ENCODE data around the gene UST.

UST gene

GRCh38 chr6:148768646-148769270 lies 21.9 kb downstream of the UST start:
- no peak overlapping the region for H3K4ac ChIP-seq (ENCODE audit: low read depth in 1 of 2, low read length in 2 of 2)
- H2BK15ac ChIP-seq (ENCODE audit: low read depth, poor library complexity, severe bottlenecking) = no peak overlapping the region
- H2BK5ac ChIP-seq (ENCODE audit: low read depth, low read length, poor library complexity, severe bottlenecking) = no peak overlapping the region
- H3K79me1 ChIP-seq (replicated peaks; ENCODE audit: low read length, poor library complexity, severe bottlenecking) = peaks cover 20% of the 10 kb centered on the region
- H3K18ac ChIP-seq (ENCODE audit: low read depth in 1 of 2, low read length in 2 of 2) = no peak overlapping the region
- H3K36me3 ChIP-seq (ENCODE audit: control insufficient read depth in 1 of 2, insufficient read depth in 2 of 2, low read depth in 1 of 2, low read length in 2 of 2) = no peaks in the 10 kb centered on the region
- H3K23ac ChIP-seq (ENCODE audit: low read length in 2 of 2) = no peak overlapping the region
- H2BK12ac ChIP-seq (ENCODE audit: low read length in 2 of 2) = no peak overlapping the region
- no peak overlapping the region for H3K4me3 ChIP-seq (ENCODE audit: insufficient read depth in 1 of 2, low read depth in 1 of 2, low read length in 2 of 2)
- H4K8ac ChIP-seq (ENCODE audit: low read length) = peak overlapping the region; percentile 35
- peaks cover 3% of the 10 kb centered on the region for H3K4me1 ChIP-seq (ENCODE audit: control insufficient read depth, insufficient read depth, low read depth, low read length)
- no peak overlapping the region for H3K27ac ChIP-seq (ENCODE audit: low read length, poor library complexity, severe bottlenecking)
- peak overlapping the region; percentile 31 for H2AK5ac ChIP-seq (ENCODE audit: low read length, severe bottlenecking)
- no peak overlapping the region for H3K4me2 ChIP-seq (ENCODE audit: low read length, poor library complexity, severe bottlenecking)
- H4K91ac ChIP-seq (ENCODE audit: low read length) = no peak overlapping the region
- H3K14ac ChIP-seq (ENCODE audit: low read length in 2 of 2) = no peak overlapping the region
- 100% methylated on average over 2 of the region's 3 CpGs for WGBS
- H3K9ac ChIP-seq (ENCODE audit: low read length) = no peak overlapping the region
- H3K27me3 ChIP-seq (ENCODE audit: control insufficient read depth in 1 of 2, insufficient read depth in 1 of 2, low read length in 2 of 2) = no peaks in the 10 kb centered on the region
- H3K9me3 ChIP-seq (ENCODE audit: control insufficient read depth, low read length) = no peaks in the 10 kb centered on the region
- no peak for DNase-seq
- H2BK120ac ChIP-seq (ENCODE audit: low read depth, low read length) = no peak overlapping the region
- no peak overlapping the region for H2AFZ ChIP-seq (ENCODE audit: low read depth, low read length)

- H2AK5ac ChIP-seq (ENCODE audit: low read length, severe bottlenecking) = no peak overlapping the region
- no peak overlapping the region for H3K23ac ChIP-seq (ENCODE audit: low read length in 2 of 2)
- no peak overlapping the region for H3K9ac ChIP-seq (ENCODE audit: low read length)
- no peaks in the 10 kb centered on the region for H3K27me3 ChIP-seq (ENCODE audit: control insufficient read depth in 1 of 2, insufficient read depth in 1 of 2, low read length in 2 of 2)
- H3K36me3 ChIP-seq (ENCODE audit: control insufficient read depth in 1 of 2, insufficient read depth in 2 of 2, low read depth in 1 of 2, low read length in 2 of 2) = no peaks in the 10 kb centered on the region
- H2BK15ac ChIP-seq (ENCODE audit: low read depth, poor library complexity, severe bottlenecking) = no peak overlapping the region
- H3K9me3 ChIP-seq (ENCODE audit: control insufficient read depth, low read length) = no peaks in the 10 kb centered on the region
- H3K27ac ChIP-seq (ENCODE audit: low read length, poor library complexity, severe bottlenecking) = no peak overlapping the region
- no peak overlapping the region for H3K4ac ChIP-seq (ENCODE audit: low read depth in 1 of 2, low read length in 2 of 2)
- no peak overlapping the region for H2AFZ ChIP-seq (ENCODE audit: low read depth, low read length)
- no peak overlapping the region for H2BK12ac ChIP-seq (ENCODE audit: low read length in 2 of 2)
- no peak for DNase-seq
- H3K4me2 ChIP-seq (ENCODE audit: low read length, poor library complexity, severe bottlenecking) = no peak overlapping the region
- no peak overlapping the region for H4K8ac ChIP-seq (ENCODE audit: low read length)
- H2BK5ac ChIP-seq (ENCODE audit: low read depth, low read length, poor library complexity, severe bottlenecking) = no peak overlapping the region
- no peak overlapping the region for H2BK120ac ChIP-seq (ENCODE audit: low read depth, low read length)
- no peak overlapping the region for H4K91ac ChIP-seq (ENCODE audit: low read length)
- peaks cover 20% of the 10 kb centered on the region for H3K79me1 ChIP-seq (replicated peaks; ENCODE audit: low read length, poor library complexity, severe bottlenecking)
- no peak overlapping the region for H3K14ac ChIP-seq (ENCODE audit: low read length in 2 of 2)
- H3K18ac ChIP-seq (ENCODE audit: low read depth in 1 of 2, low read length in 2 of 2) = no peak overlapping the region
- 92% methylated on average over 2 of the region's 4 CpGs for WGBS
- H3K4me1 ChIP-seq (ENCODE audit: control insufficient read depth, insufficient read depth, low read depth, low read length) = peaks cover 3% of the 10 kb centered on the region
- no peak overlapping the region for H3K4me3 ChIP-seq (ENCODE audit: insufficient read depth in 1 of 2, low read depth in 1 of 2, low read length in 2 of 2)
Measured at GRCh38 chr6:148769304-148769968, 22.6 kb downstream of the UST start.

GRCh38 chr6:148770408-148771211 lies 23.8 kb downstream of the UST start:
- Histone ChIP-seq H3K23ac (ENCODE audit: low read length in 2 of 2) (no peak overlapping the region), H3K4ac (ENCODE audit: low read depth in 1 of 2, low read length in 2 of 2) (no peak overlapping the region), H3K27ac (ENCODE audit: low read length, poor library complexity, severe bottlenecking) (no peak overlapping the region), H3K4me2 (ENCODE audit: low read length, poor library complexity, severe bottlenecking) (no peak overlapping the region), H3K18ac (ENCODE audit: low read depth in 1 of 2, low read length in 2 of 2) (no peak overlapping the region), H2AFZ (ENCODE audit: low read depth, low read length) (no peak overlapping the region), H2BK12ac (ENCODE audit: low read length in 2 of 2) (no peak overlapping the region), H2BK120ac (ENCODE audit: low read depth, low read length) (no peak overlapping the region), H2AK5ac (ENCODE audit: low read length, severe bottlenecking) (no peak overlapping the region), H3K4me3 (ENCODE audit: insufficient read depth in 1 of 2, low read depth in 1 of 2, low read length in 2 of 2) (no peak overlapping the region), H4K91ac (ENCODE audit: low read length) (no peak overlapping the region), H3K9me3 (ENCODE audit: control insufficient read depth, low read length) (no peaks in the 10 kb centered on the region), H4K8ac (ENCODE audit: low read length) (no peak overlapping the region), H3K9ac (ENCODE audit: low read length) (no peak overlapping the region), H2BK5ac (ENCODE audit: low read depth, low read length, poor library complexity, severe bottlenecking) (no peak overlapping the region), H3K14ac (ENCODE audit: low read length in 2 of 2) (no peak overlapping the region), H3K79me1 (replicated peaks; ENCODE audit: low read length, poor library complexity, severe bottlenecking) (peaks cover 20% of the 10 kb centered on the region), H3K4me1 (ENCODE audit: control insufficient read depth, insufficient read depth, low read depth, low read length) (peaks cover 3% of the 10 kb centered on the region), H3K36me3 (ENCODE audit: control insufficient read depth in 1 of 2, insufficient read depth in 2 of 2, low read depth in 1 of 2, low read length in 2 of 2) (no peaks in the 10 kb centered on the region), H2BK15ac (ENCODE audit: low read depth, poor library complexity, severe bottlenecking) (no peak overlapping the region), H3K27me3 (ENCODE audit: control insufficient read depth in 1 of 2, insufficient read depth in 1 of 2, low read length in 2 of 2) (no peaks in the 10 kb centered on the region)
- WGBS = 89% methylated on average over 6 of the region's 8 CpGs
- no peak for DNase-seq

- WGBS = 95% methylated on average over 3 of the region's 3 CpGs
- H3K4ac ChIP-seq (ENCODE audit: low read depth in 1 of 2, low read length in 2 of 2) = no peak overlapping the region
Measured at GRCh38 chr6:148771212-148771601, 24.4 kb downstream of the UST start.

More at GRCh38 chr6:148771212-148771601, 24.4 kb downstream of the UST start:
- no peak for DNase-seq
- Histone ChIP-seq H2AFZ (ENCODE audit: low read depth, low read length) (no peak overlapping the region), H3K79me1 (replicated peaks; ENCODE audit: low read length, poor library complexity, severe bottlenecking) (peaks cover 19% of the 10 kb centered on the region), H2BK12ac (ENCODE audit: low read length in 2 of 2) (no peak overlapping the region), H3K4me3 (ENCODE audit: insufficient read depth in 1 of 2, low read depth in 1 of 2, low read length in 2 of 2) (no peak overlapping the region), H3K9me3 (ENCODE audit: control insufficient read depth, low read length) (no peaks in the 10 kb centered on the region), H3K14ac (ENCODE audit: low read length in 2 of 2) (no peak overlapping the region), H3K27me3 (ENCODE audit: control insufficient read depth in 1 of 2, insufficient read depth in 1 of 2, low read length in 2 of 2) (no peaks in the 10 kb centered on the region), H3K9ac (ENCODE audit: low read length) (no peak overlapping the region), H3K27ac (ENCODE audit: low read length, poor library complexity, severe bottlenecking) (no peak overlapping the region), H3K36me3 (ENCODE audit: control insufficient read depth in 1 of 2, insufficient read depth in 2 of 2, low read depth in 1 of 2, low read length in 2 of 2) (no peaks in the 10 kb centered on the region), H3K23ac (ENCODE audit: low read length in 2 of 2) (no peak overlapping the region), H4K8ac (ENCODE audit: low read length) (no peak overlapping the region), H2BK15ac (ENCODE audit: low read depth, poor library complexity, severe bottlenecking) (no peak overlapping the region), H3K4me2 (ENCODE audit: low read length, poor library complexity, severe bottlenecking) (no peak overlapping the region), H4K91ac (ENCODE audit: low read length) (no peak overlapping the region), H3K4me1 (ENCODE audit: control insufficient read depth, insufficient read depth, low read depth, low read length) (peaks cover 3% of the 10 kb centered on the region), H2BK120ac (ENCODE audit: low read depth, low read length) (no peak overlapping the region), H3K18ac (ENCODE audit: low read depth in 1 of 2, low read length in 2 of 2) (no peak overlapping the region), H2BK5ac (ENCODE audit: low read depth, low read length, poor library complexity, severe bottlenecking) (no peak overlapping the region), H2AK5ac (ENCODE audit: low read length, severe bottlenecking) (no peak overlapping the region)

Data from mesenchymal stem cell (in vitro differentiated cells and primary cell).